Suppressor macrophage treated with lipopolysaccharide for 4 hours (primary cell): ENCODE results near the gene AK9.
"Not testable (repeated sequence)": the region's sequence is repeated elsewhere in the genome, so short reads cannot be mapped to it uniquely, and the experiment has no call there.

ENCODE experiments used
- DNase-seq: peaks from one replicate; pipeline ENCODE4 v3.0.0-alpha.2; 2020

The AK9 gene

DNA sequence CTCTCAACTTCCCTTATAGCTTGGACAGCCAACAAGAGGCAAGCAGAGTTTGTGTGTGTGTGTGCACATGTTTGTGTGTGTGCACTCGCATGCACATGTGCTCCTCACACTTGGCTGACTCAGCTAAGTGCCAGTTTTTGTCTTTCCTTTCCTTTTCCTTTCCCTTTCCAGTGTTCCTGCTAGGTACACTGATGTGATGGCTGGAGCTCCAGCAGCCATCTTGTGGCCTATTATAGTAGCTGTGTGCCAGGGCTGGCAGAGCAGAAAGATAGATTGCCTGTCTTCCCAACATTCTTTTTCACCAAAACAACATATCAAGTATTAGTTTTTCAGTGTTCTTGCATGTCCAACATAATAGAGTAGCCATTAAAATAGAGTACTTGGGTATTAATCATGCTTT lies 79.5 kb downstream of the AK9 start:
- DNase-seq: no peak

DNA sequence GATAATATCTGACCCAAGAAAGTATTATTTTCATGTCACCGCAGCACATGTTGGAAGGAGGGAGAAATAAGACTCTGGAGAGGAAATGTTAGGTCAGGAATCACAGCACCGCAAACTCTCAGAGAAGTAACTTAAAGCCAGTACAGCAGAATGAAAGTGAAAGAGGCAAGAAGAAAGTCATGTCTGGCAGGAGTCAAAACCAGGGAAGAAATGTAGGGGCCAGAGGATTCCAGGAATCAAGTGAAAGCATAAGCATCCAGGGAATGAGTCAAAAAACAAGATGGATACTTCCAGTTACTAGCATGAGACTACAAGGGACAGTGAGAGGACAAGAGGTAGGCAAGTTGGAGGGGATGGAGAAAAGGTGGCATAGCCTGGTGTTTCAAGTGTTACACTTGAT lies 80.4 kb downstream of the AK9 start:
- peak; percentile 26 for DNase-seq

DNA sequence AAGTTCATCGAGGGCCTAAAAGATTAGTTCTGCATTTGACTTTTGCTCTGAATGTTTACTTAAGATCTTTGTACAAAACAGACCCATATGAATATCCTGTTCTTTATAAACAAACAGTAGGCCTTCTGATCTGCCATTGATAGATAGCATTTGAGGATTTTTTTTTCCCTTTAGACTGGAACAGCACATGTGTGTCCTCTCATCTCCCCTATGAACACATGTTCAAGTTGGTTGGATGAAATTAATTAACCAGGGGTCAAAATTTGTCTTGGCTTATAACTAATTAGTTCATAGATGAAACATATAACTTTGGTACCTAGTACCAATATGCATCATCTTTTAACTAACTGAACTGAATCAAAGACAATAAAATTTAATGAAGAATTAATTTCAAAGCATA lies 81.3 kb downstream of the AK9 start:
- DNase-seq: no peak

DNA sequence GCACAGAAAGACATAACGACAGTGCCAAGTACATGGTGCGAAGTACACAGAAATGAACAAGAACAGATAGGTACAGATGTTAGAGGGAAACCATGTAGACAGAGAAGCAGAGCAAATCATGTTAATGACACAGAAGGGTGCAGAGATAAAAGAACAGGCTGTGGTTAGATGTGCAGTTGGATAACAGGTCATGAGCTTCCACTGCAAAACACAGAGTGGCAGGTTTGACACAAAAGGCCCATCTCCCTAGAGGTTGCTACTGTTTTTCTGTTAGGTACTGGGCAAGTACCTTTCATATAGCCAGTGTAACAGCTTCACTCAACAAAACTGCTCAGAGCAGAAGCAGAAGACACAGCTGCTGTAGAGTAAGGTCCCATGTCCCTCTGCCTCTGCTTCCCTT lies 84.6 kb downstream of the AK9 start:
- no peak for DNase-seq

DNA sequence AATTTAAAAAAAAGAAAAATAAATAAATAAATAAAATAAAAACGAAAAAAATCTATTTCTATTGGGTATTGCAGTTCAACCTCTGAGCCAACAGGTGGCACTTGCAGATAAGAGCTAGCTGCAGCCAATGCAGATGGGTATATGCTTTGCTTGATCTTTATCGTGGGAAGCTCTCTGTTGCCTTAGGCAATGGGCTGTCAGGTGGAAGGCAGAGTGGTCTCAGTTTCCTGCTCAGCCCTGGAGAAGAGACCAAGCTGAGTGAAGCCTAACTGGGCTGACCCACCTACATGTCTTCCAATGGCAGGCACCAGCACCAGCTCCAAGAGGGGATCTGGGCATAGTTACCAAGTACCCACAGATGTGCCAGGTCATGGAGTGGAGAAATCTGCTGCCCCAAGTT lies 95.0 kb downstream of the AK9 start:
- peak; percentile 16 for DNase-seq

DNA sequence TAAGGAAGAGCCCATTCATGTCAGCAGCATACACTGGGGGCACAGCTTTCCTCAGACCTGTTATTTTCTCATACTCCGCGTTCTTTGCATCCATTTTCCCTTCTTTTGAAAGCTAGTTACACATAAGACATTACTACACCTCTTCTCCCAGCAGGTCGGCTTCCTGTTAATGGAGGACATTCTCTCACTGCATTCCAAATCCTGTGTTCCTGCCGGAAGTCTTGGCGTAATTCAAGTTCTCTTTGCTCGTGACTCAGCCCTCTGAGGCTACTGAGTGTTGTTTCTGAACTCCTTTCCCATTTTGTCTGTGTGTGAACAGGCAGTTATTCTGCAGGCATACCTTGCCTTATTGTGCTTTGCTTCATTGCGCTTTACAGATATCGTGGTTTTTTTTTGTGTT lies 110.5 kb downstream of the AK9 start:
- no peak for DNase-seq

DNA sequence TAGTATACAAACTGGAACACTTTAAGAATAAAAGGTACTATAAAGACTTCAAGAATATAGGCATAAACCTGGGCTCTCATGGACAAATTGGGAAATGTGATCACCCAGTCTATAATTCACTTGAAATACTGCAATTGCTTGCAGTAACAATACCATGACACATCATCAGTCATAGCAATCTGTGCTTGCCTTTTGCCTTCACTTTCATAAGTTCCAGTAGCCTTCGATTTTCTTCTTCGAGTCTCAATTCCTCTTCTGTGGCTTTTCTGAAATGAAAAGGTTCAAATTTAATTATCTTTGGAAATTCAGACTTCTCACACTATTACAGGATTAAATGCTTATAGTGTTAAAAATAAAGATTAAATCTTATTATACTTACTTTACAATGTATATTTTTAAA lies 111.6 kb downstream of the AK9 start:
- peak; percentile 82 for DNase-seq

DNA sequence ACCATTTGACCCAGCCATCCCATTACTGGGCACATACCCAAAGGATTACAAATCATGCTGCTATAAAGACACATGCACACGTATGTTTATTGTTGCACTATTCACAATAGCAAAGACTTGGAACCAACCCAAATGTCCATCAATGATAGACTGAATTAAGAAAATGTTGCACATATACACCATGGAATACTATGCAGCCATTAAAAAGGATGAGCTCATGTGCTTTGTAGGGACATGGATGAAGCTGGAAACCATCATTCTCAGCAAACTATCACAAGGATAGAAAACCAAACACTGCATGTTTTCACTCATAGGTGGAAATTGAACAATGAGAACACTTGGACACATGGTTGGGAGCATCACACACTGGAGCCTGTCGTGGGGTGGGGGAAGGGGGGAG lies 121.1 kb downstream of the AK9 start:
- DNase-seq: not testable (repeated sequence)

DNA sequence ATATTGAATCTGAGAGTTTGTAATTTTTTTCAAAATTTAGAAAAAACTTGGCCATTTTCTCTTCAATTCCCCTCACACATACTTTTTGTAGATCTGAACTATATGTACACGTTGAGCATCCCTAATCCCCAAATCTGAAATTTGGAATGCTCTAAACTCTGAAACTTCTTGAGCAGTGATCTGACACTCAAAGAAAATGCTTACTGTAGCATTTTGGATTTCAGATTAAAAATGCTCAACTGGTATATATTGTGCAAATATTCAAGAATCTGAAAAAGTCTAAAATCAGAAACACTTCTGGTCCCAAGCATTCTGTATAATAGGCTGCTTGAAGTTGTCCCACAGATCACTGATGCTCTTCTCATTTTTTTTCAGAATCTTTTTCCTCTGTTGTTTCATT lies 129.2 kb downstream of the AK9 start:
- no peak for DNase-seq

DNA sequence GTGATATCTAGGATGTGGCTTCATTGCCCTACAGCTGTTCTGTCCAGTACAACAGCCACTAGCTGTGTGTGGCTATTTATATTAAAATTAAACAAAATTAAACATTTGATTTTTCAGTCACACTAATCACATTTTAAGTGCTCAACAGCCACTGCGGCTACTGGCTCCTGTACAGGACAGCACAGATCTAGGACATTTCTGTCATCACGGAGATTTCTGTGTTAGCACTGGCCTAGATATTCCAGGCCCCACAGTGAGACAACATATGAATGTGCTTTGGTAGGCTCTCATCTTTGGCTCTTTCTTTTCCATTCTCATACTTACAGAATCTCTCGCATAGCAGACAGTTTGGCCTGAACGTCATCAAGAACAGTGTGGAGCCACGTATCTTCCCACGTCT lies 159.6 kb downstream of the AK9 start:
- no peak for DNase-seq

DNA sequence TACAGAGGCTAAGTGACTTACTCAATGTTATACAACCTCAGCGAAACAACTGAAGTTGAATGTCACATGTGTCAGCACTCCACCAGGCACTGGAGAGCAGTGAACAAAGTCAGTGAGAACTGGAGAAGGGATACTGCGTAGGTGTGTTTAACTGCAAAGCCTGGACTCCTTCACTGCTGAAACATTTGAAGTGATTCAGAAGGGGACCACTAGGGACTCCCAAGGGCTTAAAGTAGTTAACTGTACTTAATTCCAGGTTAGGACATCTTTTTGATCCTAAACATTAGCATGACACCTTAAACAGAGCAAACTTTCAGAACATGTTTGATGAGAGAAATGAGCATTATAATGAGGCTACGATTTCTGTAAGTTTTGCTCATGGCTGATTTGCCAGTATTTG lies 163.0 kb downstream of the AK9 start:
- DNase-seq: no peak

DNA sequence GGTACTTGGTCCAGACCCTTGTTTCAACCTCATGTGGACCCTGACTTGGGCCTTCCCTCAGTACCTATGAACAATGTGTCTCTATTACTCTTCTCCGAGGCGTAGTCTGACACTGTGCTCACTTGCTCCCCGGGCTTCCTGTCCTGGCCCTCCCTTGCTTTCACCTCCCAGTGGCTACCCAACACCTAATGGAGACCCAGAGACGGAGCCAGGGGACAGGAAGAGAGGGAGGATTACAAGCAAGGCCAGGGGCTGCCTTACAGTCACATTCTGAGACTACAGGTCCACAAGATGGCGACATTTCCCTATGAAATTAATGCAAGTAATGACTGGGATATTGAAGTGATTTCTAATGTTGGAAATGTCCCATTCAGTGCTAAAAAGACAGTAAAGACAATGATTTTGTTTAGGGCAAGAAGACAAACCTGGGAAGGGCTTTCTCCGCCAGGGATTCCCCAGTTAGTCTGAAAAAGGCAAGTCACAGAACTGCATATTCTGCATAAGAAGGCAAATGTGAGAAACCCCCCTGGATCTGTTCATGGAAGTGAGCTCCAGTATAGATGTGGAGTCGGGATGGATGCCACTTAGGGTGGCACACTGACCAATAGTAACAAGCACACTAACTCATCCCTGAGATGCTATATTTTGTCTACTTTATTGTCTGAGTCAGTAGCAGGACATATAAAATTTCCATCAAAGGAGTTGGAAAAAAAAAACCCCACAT lies 163.9 kb downstream of the AK9 start:
- peak; percentile 83 for DNase-seq

DNA sequence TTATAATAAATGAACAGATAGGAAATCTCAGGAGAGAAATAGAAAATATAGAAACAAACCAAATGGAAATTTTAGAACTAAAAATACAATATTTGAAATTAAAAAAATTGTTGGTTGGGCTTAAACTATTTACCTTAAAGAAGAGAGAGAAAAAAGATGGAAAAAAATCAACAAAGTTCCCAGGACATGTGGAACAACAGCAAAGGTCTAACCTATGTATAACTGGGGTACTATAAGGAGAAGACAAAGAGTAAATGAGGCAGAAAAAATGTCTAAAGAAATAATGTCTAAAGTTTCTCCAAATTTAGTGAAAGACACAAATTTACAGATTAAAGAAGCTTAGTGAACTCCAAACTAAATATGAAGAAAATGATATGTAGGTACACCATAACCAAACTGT lies 166.9 kb downstream of the AK9 start:
- no peak for DNase-seq

DNA sequence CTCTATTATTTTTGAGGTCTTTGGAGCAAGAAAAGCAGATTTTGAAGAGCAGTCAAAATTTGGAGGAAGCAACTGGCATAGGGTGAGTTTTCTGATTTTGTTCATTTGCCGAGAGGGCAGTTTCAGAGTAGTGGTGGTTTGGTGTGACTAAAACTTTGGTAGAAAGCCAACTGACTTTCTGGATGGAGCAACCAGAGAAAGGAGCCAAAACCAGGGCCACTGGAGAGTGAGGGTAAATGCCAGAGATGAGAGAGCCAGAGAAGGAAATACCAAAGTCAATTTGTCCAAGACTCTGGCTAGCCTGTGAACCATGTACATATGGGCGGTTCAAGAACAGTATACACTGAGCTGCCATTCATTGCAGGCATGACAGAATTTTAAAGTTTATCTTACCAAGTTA lies 167.5 kb downstream of the AK9 start:
- peak; percentile 23 for DNase-seq

DNA sequence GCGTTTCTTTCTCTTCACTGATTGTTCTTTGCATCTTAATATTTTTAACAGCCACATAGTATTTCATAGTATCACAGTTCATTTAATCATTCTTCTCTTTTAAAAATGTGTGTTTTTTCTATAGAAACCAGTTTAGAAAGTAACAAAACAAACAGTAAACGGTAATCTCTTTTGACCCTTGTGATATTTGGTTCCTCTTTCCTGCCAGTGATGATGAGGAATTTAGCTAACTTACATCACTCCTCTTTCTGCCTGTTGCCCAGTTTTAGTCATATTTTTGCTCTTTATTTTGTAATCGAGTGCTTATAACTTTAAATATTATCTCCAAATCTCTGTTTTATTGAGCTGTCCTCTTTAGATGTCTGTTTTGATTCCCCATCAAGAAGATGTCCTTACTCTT lies 169.9 kb downstream of the AK9 start:
- peak; percentile 83 for DNase-seq

DNA sequence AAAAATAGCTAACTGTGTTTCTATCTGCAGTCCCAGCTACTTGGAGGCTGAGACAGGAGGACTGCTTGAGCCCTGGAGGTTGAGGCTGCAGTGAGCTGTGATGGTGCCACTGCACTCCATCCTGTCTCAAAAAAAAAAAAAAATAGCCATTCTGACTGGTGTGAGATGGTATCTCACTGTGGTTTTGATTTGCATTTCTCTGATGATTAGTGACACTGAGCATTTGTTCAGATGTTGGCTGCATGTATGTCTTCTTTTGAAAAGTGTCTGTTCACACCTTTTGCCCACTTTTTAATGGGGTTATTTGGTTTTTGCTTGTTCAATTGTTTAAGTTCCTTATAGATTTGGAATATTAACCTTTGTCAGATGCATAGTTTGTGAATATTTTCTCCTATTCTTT lies 171.4 kb downstream of the AK9 start:
- not testable (repeated sequence) for DNase-seq

DNA sequence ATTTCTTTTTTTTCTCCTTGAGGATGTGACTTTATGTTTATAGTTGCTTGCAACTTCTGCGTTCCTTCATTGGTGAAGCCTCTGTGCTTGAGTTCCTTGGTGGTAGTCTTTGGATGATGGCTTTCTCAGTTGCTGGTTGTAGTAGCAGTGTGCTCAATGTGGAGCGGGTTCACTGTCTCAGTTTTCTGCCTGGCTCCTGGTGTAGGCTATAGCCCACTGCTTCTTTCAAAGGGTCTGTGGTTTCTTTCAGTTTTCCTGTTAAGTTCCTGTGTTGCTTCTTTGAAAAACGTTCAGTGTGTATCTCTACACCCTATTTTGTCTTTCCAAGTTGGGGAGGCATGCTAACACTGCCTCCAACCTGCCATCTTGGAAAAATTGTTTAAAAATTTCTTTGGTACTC lies 174.1 kb downstream of the AK9 start:
- no peak for DNase-seq

DNA sequence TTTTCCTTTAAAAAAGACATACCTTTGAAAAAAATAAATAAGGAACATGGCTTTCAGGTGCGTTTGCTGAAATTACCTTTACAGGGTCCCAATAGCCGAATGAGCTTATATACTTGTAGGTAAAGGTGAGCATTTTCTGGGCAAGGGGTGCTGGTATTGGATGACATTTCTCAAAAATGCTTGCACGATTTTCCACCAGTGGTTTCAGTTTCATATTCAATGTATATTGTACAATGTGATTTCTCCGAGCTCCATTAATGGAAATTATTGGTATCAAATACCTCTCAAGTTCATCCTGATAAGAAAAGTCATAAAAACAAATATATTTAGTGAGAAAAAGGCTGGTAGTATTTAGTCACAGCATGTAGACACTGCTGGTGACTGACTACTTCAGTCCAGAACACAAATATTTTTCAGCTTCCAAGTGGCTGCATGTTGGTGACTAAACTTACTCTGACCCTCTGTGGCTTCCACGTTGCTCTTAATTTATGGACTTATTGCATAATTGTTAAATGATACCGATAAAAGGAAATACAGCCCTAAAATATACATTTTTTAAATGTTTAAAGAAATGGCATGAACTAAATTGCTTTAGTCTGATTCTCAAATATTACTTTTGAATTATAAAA lies 175.1 kb downstream of the AK9 start:
- DNase-seq: peak; percentile 32

DNA sequence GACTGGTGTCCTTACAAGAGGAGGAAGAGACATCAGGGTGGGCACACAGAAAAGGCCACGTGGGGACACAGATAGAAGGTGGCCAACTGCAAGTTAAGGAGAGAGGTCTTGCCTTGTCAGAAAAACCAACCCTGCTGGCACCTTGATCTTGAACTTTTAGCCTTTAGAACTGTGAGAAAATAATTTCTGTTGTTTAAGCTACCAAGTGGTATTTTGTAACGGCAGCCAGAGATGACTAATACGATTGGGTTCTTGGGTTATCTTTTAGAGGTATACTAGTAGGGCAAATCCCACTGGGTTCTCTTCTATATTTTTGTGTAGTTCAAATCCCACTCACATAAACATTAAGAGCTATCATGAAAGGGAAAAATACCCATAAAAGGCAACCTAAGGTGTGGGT lies 176.1 kb downstream of the AK9 start:
- DNase-seq: no peak

DNA sequence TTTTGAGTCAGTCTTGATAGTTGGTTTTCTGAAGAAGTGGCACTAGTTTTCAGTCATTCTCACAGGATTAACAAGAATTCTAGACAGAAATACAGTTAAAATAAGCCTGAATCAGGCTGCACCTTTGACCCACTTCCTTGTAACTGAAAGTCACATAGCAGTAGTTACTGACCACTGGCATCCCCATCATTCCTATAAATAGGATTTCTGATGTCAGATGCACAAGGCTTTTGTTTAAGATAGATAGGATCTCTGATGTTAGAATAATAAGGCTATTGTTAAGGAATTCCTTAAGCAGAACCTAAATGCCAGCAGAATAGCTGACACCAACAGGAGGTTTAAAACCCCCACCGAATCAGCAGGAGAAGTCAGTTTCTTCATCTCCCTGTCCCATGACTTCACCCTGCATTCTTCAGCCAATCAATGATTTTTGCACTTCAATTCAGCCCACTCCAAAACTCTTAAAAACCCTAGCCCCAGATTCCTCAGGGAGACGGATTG lies 177.4 kb downstream of the AK9 start:
- DNase-seq: peak; percentile 19

DNA sequence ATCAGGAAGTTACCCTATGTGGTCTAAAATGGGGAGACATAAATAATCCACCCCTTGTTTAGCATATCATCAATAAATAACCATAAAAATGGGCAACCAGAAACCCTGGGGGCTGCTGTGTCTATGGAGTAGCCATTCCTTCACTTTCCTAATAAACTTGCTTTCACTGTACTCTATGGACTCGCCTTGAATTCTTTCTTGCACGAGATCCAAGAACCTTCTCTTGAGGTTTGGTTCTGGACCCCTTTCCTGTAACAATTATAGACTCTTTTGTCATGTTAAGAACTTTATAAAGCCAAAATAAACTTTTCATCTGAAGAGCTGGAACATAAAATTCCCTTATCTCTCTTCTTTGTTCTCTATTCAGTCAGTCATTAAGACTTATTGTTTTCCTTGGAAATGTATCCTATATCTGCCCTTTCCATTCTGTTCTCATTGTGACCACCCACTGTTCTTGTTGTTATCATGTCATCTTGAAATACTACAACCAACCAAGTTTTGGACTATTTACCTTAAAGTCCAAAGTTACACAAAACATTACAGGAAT lies 178.7 kb downstream of the AK9 start:
- no peak for DNase-seq

DNA sequence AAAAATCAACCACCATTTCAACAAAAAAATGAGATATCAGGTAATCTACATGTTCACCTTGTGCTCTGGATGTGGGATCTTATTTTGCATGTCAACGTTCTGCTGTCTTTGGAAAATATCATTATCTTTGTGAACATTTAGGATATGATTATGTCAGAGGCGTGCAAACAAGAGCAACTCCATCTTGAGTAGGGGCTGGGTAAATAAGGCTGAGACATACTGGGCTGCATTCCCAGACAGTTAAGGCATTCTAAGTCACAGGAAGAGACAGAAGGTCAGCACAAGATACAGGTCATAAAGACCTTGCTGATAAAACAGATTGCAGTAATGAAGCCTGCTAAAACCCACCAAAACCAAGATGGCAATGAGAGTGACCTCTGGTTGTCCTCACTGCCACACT lies 179.2 kb downstream of the AK9 start:
- DNase-seq: no peak

DNA sequence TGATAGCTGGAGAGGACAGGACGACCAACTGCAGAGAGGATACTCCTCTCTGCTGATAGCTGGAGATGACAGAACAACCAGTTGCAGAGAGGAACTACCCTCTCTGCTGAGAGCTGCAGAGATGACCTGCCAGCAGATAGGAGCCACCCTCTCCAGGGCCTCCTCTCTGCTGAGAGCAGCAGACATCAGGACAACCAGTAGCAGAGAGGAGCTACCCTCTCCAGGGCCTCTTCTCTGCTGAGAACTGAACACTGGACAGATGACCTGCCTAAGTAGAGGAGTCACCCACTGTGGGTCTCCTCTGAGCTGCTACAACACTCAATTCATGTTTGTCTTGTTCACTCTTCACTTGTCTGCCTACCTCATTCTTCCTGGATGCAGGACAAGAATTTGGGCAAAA lies 180.6 kb downstream of the AK9 start:
- DNase-seq: no peak

DNA sequence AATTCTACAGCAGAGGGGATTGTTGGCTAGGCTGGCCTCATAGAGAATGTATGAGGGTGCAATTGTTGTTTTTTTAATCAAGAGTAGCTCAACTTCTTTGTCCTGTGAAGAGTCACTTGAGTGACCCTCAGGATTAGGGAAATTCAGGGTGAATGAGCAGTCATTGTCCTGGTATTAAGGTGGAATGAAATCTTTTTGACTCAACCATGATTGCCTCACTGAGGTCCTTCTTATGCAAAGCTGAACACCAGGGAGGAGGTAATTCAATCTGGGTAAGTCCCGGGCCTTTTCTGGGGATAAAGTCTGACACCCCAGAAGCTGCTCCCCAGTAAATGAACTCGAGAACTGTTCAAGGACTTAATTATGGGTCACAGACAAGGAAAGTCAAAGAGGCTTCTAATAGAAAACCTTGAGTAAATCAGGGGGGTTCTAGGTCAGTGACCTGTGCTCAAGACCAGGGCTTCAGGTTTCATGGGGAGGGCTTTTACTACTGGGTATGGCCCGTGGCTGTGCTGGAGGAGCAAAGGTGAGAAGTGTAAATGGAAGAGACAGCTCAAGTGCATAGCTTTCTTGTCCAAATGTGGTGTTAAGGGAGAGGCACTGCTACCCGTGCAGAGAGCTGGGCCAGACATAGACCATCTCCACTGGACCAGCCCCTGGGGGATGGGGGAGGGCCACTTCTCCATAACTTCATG lies 182.7 kb downstream of the AK9 start:
- no peak for DNase-seq
